Measurements from ENCODE around the gene SLC9A9.

DNA sequence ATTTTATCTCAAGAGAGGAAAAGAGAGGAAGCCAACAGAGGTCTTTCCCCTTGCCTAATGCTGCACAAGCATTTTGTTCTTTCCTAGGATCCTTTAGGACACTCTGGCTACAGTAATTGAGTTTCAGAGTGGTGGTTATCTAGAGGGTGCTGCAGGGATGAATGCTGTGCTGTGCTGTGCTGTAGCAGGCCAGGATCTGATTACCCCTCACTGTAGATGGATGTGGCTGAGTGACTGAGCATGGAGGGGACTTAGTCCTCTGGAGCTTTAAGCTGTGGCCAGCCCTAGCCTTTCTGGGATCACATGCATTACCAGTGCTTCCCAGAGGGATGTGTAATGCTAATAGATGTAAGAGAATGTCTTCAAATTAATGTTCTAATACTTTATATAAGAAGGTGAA, 94.8 kb downstream of the SLC9A9 start:
- no peak for TF ChIP-seq POLR2A (IDR thresholded peaks at IDR 0.05)
- TF ChIP-seq, protein P1, sequence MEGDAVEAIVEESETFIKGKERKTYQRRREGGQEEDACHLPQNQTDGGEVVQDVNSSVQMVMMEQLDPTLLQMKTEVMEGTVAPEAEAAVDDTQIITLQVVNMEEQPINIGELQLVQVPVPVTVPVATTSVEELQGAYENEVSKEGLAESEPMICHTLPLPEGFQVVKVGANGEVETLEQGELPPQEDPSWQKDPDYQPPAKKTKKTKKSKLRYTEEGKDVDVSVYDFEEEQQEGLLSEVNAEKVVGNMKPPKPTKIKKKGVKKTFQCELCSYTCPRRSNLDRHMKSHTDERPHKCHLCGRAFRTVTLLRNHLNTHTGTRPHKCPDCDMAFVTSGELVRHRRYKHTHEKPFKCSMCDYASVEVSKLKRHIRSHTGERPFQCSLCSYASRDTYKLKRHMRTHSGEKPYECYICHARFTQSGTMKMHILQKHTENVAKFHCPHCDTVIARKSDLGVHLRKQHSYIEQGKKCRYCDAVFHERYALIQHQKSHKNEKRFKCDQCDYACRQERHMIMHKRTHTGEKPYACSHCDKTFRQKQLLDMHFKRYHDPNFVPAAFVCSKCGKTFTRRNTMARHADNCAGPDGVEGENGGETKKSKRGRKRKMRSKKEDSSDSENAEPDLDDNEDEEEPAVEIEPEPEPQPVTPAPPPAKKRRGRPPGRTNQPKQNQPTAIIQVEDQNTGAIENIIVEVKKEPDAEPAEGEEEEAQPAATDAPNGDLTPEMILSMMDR (IDR thresholded peaks at IDR 0.05) = no peak
